ENCODE data around the gene EDRF1. TPM values are rescaled to one million over a fixed set of nuclear protein-coding genes. Genes with fewer than 3 reads are reported as not detected.
"Not testable (repeated sequence)": the region's sequence is repeated elsewhere in the genome, so short reads cannot be mapped to it uniquely, and the experiment has no call there.

The EDRF1 gene
- total RNA-seq, 1 experiment from 2014 or later = 40.5 TPM

DNA sequence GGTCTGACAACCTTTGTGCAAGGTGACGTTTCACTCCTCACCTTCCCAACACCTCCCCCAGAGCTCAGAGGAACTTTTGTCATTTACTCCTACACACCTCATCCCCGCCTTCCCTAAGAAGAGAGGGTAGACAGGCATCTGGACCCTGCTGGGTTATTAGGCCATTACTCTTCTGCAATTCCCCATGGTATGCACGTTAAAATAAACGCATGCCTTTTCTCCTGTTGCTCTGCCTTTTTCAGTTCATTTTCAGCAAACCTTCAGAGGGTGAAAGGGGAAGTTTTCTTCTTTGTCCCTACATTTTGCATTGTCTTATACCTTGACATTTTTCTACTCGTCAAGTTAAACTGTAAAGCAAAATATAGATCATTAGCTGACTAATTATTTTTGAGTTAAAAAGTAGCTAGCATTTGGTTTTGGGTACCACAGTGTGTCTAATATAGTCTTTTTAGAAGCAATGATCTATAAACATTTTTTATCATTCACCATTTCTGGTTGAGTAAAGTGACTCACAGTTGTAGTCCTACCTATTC is 10.5 kb upstream of the EDRF1 start:
- Histone ChIP-seq H3K4me1 (ENCODE audit: insufficient read depth, low read length, poor library complexity, severe bottlenecking) (no peaks in the 10 kb centered on the region), H3K9me3 (ENCODE audit: low read depth, low read length, poor library complexity, severe bottlenecking) (no peaks in the 10 kb centered on the region), H3K27me3 (replicated peaks; ENCODE audit: insufficient read depth, low read depth, low read length, poor library complexity) (no peaks in the 10 kb centered on the region), H3K36me3 (ENCODE audit: insufficient read depth, low read length, poor library complexity, severe bottlenecking) (no peaks in the 10 kb centered on the region), H3K27ac (ENCODE audit: low read depth, low read length, poor library complexity, severe bottlenecking) (no peak overlapping the region), H3K4me3 (ENCODE audit: low read depth, low read length, poor library complexity, severe bottlenecking) (no peak overlapping the region)
- no TSS peak for BruUV-seq (replicated peaks)
- POLR2A ChIA-PET (ENCODE audit: low non-redundant PET) = no interaction called here
- intact Hi-C loops (cut with micrococcal nuclease; ENCODE audit: unreplicated experiment) = loop anchor here (10.0 kb wide), 1 partner anchor 664 kb away; no protein-coding TSS in a partner anchor
- DNase-seq (ENCODE audit: low spot score) = no peak
- TF ChIP-seq, protein P1, sequence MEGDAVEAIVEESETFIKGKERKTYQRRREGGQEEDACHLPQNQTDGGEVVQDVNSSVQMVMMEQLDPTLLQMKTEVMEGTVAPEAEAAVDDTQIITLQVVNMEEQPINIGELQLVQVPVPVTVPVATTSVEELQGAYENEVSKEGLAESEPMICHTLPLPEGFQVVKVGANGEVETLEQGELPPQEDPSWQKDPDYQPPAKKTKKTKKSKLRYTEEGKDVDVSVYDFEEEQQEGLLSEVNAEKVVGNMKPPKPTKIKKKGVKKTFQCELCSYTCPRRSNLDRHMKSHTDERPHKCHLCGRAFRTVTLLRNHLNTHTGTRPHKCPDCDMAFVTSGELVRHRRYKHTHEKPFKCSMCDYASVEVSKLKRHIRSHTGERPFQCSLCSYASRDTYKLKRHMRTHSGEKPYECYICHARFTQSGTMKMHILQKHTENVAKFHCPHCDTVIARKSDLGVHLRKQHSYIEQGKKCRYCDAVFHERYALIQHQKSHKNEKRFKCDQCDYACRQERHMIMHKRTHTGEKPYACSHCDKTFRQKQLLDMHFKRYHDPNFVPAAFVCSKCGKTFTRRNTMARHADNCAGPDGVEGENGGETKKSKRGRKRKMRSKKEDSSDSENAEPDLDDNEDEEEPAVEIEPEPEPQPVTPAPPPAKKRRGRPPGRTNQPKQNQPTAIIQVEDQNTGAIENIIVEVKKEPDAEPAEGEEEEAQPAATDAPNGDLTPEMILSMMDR (conservative IDR thresholded peaks at IDR 0.05; ENCODE audit: low read depth, low read length) = no peak
- no peak for TF ChIP-seq EZH2 (IDR thresholded peaks at IDR 0.05; ENCODE audit: borderline replicate concordance, low read depth, low read length, poor library complexity, severe bottlenecking)
- CTCF ChIA-PET = no interaction called here

GRCh38 chr10:125709553-125710474 is 9.7 kb upstream of the EDRF1 start:
- POLR2A ChIA-PET (ENCODE audit: low non-redundant PET) = no interaction called here
- DNase-seq (ENCODE audit: low spot score) = no peak
- Histone ChIP-seq H3K27me3 (replicated peaks; ENCODE audit: insufficient read depth, low read depth, low read length, poor library complexity) (no peaks in the 10 kb centered on the region), H3K4me1 (ENCODE audit: insufficient read depth, low read length, poor library complexity, severe bottlenecking) (no peaks in the 10 kb centered on the region), H3K9me3 (ENCODE audit: low read depth, low read length, poor library complexity, severe bottlenecking) (no peaks in the 10 kb centered on the region), H3K4me3 (ENCODE audit: low read depth, low read length, poor library complexity, severe bottlenecking) (no peak overlapping the region), H3K36me3 (ENCODE audit: insufficient read depth, low read length, poor library complexity, severe bottlenecking) (no peaks in the 10 kb centered on the region), H3K27ac (ENCODE audit: low read depth, low read length, poor library complexity, severe bottlenecking) (no peak overlapping the region)
- TF ChIP-seq EZH2 (IDR thresholded peaks at IDR 0.05; ENCODE audit: borderline replicate concordance, low read depth, low read length, poor library complexity, severe bottlenecking) = no peak
- TF ChIP-seq, protein P1 (conservative IDR thresholded peaks at IDR 0.05; ENCODE audit: low read depth, low read length) = no peak
- BruUV-seq (replicated peaks) = no TSS peak
- intact Hi-C loops (cut with micrococcal nuclease; ENCODE audit: unreplicated experiment) = loop anchor here (10.0 kb wide), 1 partner anchor 665 kb away; no protein-coding TSS in a partner anchor
- CTCF ChIA-PET = no interaction called here

DNA sequence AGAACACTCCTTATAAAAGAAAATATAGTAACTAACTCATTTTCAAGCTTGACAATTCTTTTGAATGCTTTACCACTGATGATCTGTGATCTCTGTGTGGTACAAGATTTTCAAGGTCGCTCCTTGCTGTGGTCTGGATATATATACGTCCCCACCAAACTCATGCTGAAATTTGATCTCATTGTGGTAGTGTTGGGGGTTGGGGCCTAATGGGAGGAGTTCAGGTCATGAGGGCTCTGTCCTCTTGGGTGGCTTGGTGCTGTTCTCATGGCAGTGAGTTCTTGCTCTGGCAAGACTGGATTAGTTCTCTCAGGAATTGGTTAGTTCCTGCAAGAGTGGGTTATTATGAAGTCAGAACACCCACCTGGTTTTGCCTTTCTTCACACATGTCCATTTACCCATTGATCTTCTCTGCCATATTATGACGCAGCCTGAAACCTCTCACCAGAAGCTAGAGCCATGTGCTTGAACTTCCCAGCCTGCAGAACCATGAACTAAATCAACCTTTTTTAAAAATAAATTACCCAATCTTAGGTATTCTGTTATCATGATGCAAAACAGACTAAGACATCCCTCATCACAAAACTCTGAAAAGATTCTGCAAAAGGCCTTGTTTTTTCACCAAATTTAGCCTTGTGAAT is 8.3 kb upstream of the EDRF1 start:
- Histone ChIP-seq H3K4me1 (ENCODE audit: insufficient read depth, low read length, poor library complexity, severe bottlenecking) (no peaks in the 10 kb centered on the region), H3K27me3 (replicated peaks; ENCODE audit: insufficient read depth, low read depth, low read length, poor library complexity) (no peaks in the 10 kb centered on the region), H3K36me3 (ENCODE audit: insufficient read depth, low read length, poor library complexity, severe bottlenecking) (no peaks in the 10 kb centered on the region), H3K9me3 (ENCODE audit: low read depth, low read length, poor library complexity, severe bottlenecking) (no peaks in the 10 kb centered on the region), H3K4me3 (ENCODE audit: low read depth, low read length, poor library complexity, severe bottlenecking) (no peak overlapping the region), H3K27ac (ENCODE audit: low read depth, low read length, poor library complexity, severe bottlenecking) (no peak overlapping the region)
- intact Hi-C loops (cut with micrococcal nuclease; ENCODE audit: unreplicated experiment) = no loop called here
- DNase-seq (ENCODE audit: low spot score) = no peak
- POLR2A ChIA-PET (ENCODE audit: low non-redundant PET) = no interaction called here
- BruUV-seq (replicated peaks) = no TSS peak
- TF ChIP-seq EZH2 (IDR thresholded peaks at IDR 0.05; ENCODE audit: borderline replicate concordance, low read depth, low read length, poor library complexity, severe bottlenecking) = no peak
- TF ChIP-seq, protein P1 (conservative IDR thresholded peaks at IDR 0.05; ENCODE audit: low read depth, low read length) = no peak
- CTCF ChIA-PET = no interaction called here

DNA sequence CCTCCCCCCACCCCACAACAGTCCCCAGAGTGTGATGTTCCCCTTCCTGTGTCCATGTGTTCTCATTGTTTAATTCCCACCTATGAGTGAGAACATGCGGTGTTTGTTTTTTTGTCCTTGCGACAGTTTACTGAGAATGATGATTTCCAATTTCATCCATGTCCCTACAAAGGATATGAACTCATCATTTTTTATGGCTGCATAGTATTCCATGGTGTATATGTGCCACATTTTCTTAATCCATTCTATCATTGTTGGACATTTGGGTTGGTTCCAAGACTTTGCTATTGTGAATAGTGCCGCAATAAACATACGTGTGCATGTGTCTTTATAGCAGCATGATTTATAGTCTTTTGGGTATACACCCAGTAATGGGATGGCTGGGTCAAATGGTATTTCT is 4.8 kb upstream of the EDRF1 start:
- H3K4me1 ChIP-seq (ENCODE audit: insufficient read depth, low read length, poor library complexity, severe bottlenecking); H3K27me3 ChIP-seq (replicated peaks; ENCODE audit: insufficient read depth, low read depth, low read length, poor library complexity); H3K36me3 ChIP-seq (ENCODE audit: insufficient read depth, low read length, poor library complexity, severe bottlenecking); intact Hi-C loops (cut with micrococcal nuclease; ENCODE audit: unreplicated experiment); H3K27ac ChIP-seq (ENCODE audit: low read depth, low read length, poor library complexity, severe bottlenecking); H3K4me3 ChIP-seq (ENCODE audit: low read depth, low read length, poor library complexity, severe bottlenecking); DNase-seq (ENCODE audit: low spot score); BruUV-seq (replicated peaks); POLR2A ChIA-PET (ENCODE audit: low non-redundant PET); H3K9me3 ChIP-seq (ENCODE audit: low read depth, low read length, poor library complexity, severe bottlenecking); CTCF ChIA-PET: not testable (repeated sequence)

Data from A673 (cell line).